SU-DHL-6 (cell line): ENCODE results near the gene GRXCR2.

Source experiments
- H2AFZ ChIP-seq: fragments of 200-600 bp; sonication (generic); 2 replicates; pipeline ENCODE4 v1.6.1; 2014; ENCODE audit warnings: low read depth, mild to moderate bottlenecking, moderate library complexity, mixed read lengths, antibody characterized with exemption, low read length; ENCODE audit not compliant: severe bottlenecking
- H3F3A ChIP-seq: fragments of 200-600 bp; shearing (Covaris generic); 2 replicates; pipeline ENCODE4 v1.6.0; 2016; ENCODE audit warnings: antibody characterized with exemption, mild to moderate bottlenecking; ENCODE audit not compliant: insufficient read depth
- H3K27ac ChIP-seq: fragments of 200-600 bp; sonication (generic); 2 replicates; pipeline ENCODE4 v1.5.1; 2016; ENCODE audit warnings: low read depth, mild to moderate bottlenecking, low read length, moderate library complexity, mixed read lengths
- H3K27me3 ChIP-seq: fragments of 200-600 bp; sonication (generic), shearing (Covaris generic); 2 replicates; pipeline ENCODE4 v1.6.0; 2014; ENCODE audit warnings: mild to moderate bottlenecking, low read length
- H3K36me3 ChIP-seq: fragments of 200-600 bp; sonication (generic); 2 replicates; pipeline ENCODE4 v1.6.1; 2014; ENCODE audit warnings: mild to moderate bottlenecking, low read length, mixed read lengths
- H3K4me2 ChIP-seq: fragments of 300-600, 200-600 bp; shearing (Covaris generic), sonication (generic); 2 replicates; pipeline ENCODE4 v1.6.0; 2014; ENCODE audit warnings: low read length, low read depth, mild to moderate bottlenecking; ENCODE audit not compliant: poor library complexity, severe bottlenecking
- H3K4me3 ChIP-seq: fragments of 200-600 bp; sonication (generic); 2 replicates; pipeline ENCODE4 v1.5.1; 2014; ENCODE audit warnings: antibody characterized with exemption, low read length, mild to moderate bottlenecking, mixed read lengths; ENCODE audit not compliant: insufficient read depth, poor library complexity, severe bottlenecking
- H3K79me2 ChIP-seq: fragments of 200-600 bp; sonication (generic); 2 replicates; pipeline ENCODE4 v1.6.1; 2014; ENCODE audit warnings: mild to moderate bottlenecking, low read length, moderate library complexity; ENCODE audit not compliant: insufficient read depth
- H3K9ac ChIP-seq: fragments of 200-600 bp; sonication (generic); 2 replicates; pipeline ENCODE4 v1.7.0; 2014; ENCODE audit warnings: mild to moderate bottlenecking, low read length
- H3K9me2 ChIP-seq: fragments of 200-600 bp; sonication (generic); replicated peaks from 2 replicates; pipeline ENCODE4 v1.6.1; 2014; ENCODE audit warnings: low read length; ENCODE audit not compliant: insufficient read depth
- H3K9me3 ChIP-seq: fragments of 200-600 bp; sonication (generic); 2 replicates; pipeline ENCODE4 v1.6.1; 2014; ENCODE audit warnings: low read length, mixed read lengths; ENCODE audit not compliant: insufficient read depth
- H4K20me1 ChIP-seq: fragments of 200-600 bp; sonication (generic); 2 replicates; pipeline ENCODE4 v1.6.1; 2014; ENCODE audit warnings: low read depth, mild to moderate bottlenecking, antibody characterized with exemption, low read length, moderate library complexity, mixed read lengths
- EZH2phosphoT487 ChIP-seq: fragments of 200-600 bp; sonication (generic), shearing (Covaris generic); conservative IDR thresholded peaks from 2 replicates; pipeline ENCODE4 v1.6.1; 2018; ENCODE audit warnings: mild to moderate bottlenecking, antibody characterized with exemption, low read length, moderate library complexity, mixed read lengths
- TF ChIP-seq, protein P1 (sequence below): fragments of 200-600 bp; sonication (generic); IDR thresholded peaks from one replicate; pipeline ENCODE4 v1.5.1; 2017; ENCODE audit warnings: antibody characterized with exemption, mild to moderate bottlenecking, low read length, moderate library complexity; ENCODE audit not compliant: insufficient read depth, poor library complexity, severe bottlenecking

GRXCR2 gene

GRCh38 chr5:145887976-145888574 lies 15.3 kb upstream of the GRXCR2 start:
- H3K4me3 ChIP-seq, result no peak overlapping the region
- H3K79me2 ChIP-seq, result no peaks in the 10 kb centered on the region
- H4K20me1 ChIP-seq, result no peaks in the 10 kb centered on the region
- TF ChIP-seq EZH2phosphoT487, result no peak
- TF ChIP-seq, protein P1, sequence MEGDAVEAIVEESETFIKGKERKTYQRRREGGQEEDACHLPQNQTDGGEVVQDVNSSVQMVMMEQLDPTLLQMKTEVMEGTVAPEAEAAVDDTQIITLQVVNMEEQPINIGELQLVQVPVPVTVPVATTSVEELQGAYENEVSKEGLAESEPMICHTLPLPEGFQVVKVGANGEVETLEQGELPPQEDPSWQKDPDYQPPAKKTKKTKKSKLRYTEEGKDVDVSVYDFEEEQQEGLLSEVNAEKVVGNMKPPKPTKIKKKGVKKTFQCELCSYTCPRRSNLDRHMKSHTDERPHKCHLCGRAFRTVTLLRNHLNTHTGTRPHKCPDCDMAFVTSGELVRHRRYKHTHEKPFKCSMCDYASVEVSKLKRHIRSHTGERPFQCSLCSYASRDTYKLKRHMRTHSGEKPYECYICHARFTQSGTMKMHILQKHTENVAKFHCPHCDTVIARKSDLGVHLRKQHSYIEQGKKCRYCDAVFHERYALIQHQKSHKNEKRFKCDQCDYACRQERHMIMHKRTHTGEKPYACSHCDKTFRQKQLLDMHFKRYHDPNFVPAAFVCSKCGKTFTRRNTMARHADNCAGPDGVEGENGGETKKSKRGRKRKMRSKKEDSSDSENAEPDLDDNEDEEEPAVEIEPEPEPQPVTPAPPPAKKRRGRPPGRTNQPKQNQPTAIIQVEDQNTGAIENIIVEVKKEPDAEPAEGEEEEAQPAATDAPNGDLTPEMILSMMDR, result peak; percentile 27
- H3F3A ChIP-seq, result no peaks in the 10 kb centered on the region
- no peaks in the 10 kb centered on the region for H3K9me2 ChIP-seq
- no peaks in the 10 kb centered on the region for H3K27me3 ChIP-seq
- H3K4me2 ChIP-seq, result no peak overlapping the region
- H3K9me3 ChIP-seq, result no peaks in the 10 kb centered on the region
- H3K27ac ChIP-seq, result no peak overlapping the region
- H3K36me3 ChIP-seq, result no peaks in the 10 kb centered on the region
- no peak overlapping the region for H3K9ac ChIP-seq
- H2AFZ ChIP-seq, result no peak overlapping the region

DNA sequence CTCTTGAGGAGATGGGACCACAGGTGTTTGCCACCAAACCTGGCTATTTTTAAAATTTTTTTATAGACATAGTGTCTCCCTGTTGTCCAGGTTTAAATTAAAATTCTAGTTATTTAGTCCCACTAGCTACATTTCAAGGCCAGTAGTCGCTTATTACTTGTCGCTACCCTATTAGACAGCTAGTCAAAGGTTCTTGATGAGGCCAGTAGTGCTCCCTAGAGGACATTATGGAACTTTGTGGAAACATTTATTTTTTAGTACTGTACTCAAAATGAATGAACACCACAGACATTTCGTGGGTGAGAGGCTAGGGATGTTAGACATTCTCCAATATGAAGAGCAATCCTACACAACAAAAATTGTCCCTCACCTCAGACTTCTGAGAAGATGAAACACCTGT lies 14.4 kb upstream of the GRXCR2 start:
- TF ChIP-seq, protein P1, result no peak
- TF ChIP-seq EZH2phosphoT487, result no peak
- no peaks in the 10 kb centered on the region for H3K9me3 ChIP-seq
- no peaks in the 10 kb centered on the region for H3K27me3 ChIP-seq
- H2AFZ ChIP-seq, result no peak overlapping the region
- no peaks in the 10 kb centered on the region for H3K9me2 ChIP-seq
- no peaks in the 10 kb centered on the region for H3K79me2 ChIP-seq
- no peak overlapping the region for H3K4me2 ChIP-seq
- H3K36me3 ChIP-seq, result no peaks in the 10 kb centered on the region
- no peaks in the 10 kb centered on the region for H4K20me1 ChIP-seq
- H3K4me3 ChIP-seq, result no peak overlapping the region
- H3K27ac ChIP-seq, result no peak overlapping the region
- H3K9ac ChIP-seq, result no peak overlapping the region
- no peaks in the 10 kb centered on the region for H3F3A ChIP-seq

DNA sequence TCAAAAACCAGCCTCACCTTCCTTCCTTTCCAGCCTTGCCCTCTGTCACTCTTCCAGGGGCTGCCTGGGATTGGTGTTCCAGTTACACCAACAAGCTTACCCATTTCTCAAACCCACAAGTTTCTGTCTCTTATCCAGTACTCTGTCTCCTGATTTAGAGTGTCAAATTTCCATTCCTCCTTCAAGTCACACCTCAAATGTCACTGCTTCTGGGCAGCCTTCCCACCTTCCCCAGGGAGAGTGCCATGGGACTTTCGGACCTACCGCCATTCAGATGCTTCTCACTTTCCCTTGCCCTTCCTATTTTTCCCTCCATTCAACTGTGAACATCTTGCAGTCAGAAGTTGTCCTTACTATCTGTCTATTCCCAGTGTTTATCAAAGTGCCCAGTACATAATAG lies 2.0 kb upstream of the GRXCR2 start:
- H3K27me3 ChIP-seq, result no peaks in the 10 kb centered on the region
- H4K20me1 ChIP-seq, result no peaks in the 10 kb centered on the region
- no peaks in the 10 kb centered on the region for H3K36me3 ChIP-seq

More for the DNA sequence above, 2.0 kb upstream of the GRXCR2 start:
- H3K4me2 ChIP-seq, result no peak overlapping the region
- H3F3A ChIP-seq, result no peaks in the 10 kb centered on the region
- no peaks in the 10 kb centered on the region for H3K79me2 ChIP-seq
- TF ChIP-seq, protein P1, result no peak
- TF ChIP-seq EZH2phosphoT487, result no peak
- no peak overlapping the region for H3K27ac ChIP-seq
- H2AFZ ChIP-seq, result no peak overlapping the region
- no peak overlapping the region for H3K9ac ChIP-seq
- no peaks in the 10 kb centered on the region for H3K9me2 ChIP-seq
- H3K9me3 ChIP-seq, result no peaks in the 10 kb centered on the region
- H3K4me3 ChIP-seq, result no peak overlapping the region
